Endothelial cell of umbilical vein (primary cell): ENCODE results near the gene CAT. TPM values are rescaled to one million over a fixed set of nuclear protein-coding genes. Genes with fewer than 3 reads are reported as not detected.

Source experiments
- BruUV-seq: library from RNA; stranded (reverse); fragments of 400-500 nt; replicated peaks from 2 replicates; lab custom pipeline; 2021; lab: Mats Ljungman, UMichigan
- CTCF ChIA-PET: fragments of 300-600, 350-600 bp; sonication (Branson Sonifier 250); formaldehyde crosslinking; loops from one replicate; lab custom pipeline; 2021; ENCODE audit warnings: antibody characterized with exemption, inconsistent platforms; lab: Charles Lee
- POLR2A ChIA-PET: fragments of 300-600, 350-600 bp; sonication (Branson Sonifier 250); formaldehyde crosslinking; loops from one replicate; lab custom pipeline; 2021; ENCODE audit warnings: antibody characterized with exemption, inconsistent platforms; lab: Charles Lee
- DNase-seq: peaks from one replicate; pipeline ENCODE4 v3.0.0-alpha.2; 2011; ENCODE audit warnings: low read depth, low spot score
- FAIRE-seq: peaks from 2 replicates; lab custom pipeline; 2011; peaks lifted over from hg19 to GRCh38; lab: Jason Lieb, UNC
- H2AFZ ChIP-seq: 2 replicates; pipeline ENCODE4 v1.6.0; 2012; ENCODE audit warnings: low read depth, low read length, control low read depth, inconsistent platforms
- H3K27ac ChIP-seq: 2 replicates; pipeline ENCODE4 v1.5.1; 2011; ENCODE audit warnings: low read depth, mild to moderate bottlenecking, control low read depth, low read length, moderate library complexity; ENCODE audit not compliant: insufficient read depth
- H3K27me3 ChIP-seq, 2 experiments: 2 replicates each; pipeline versions ENCODE4 v1.6.0 to v1.6.1; 2011; ENCODE audit warnings: low read length in 2 of 2, mixed read lengths in 1 of 2; ENCODE audit not compliant: control insufficient read depth in 2 of 2, insufficient read depth in 2 of 2
- H3K36me3 ChIP-seq, 2 experiments: 2 replicates in 1 of 2; 3 replicates in 1 of 2; pipeline ENCODE4 v1.5.1; 2011; ENCODE audit warnings: low read length in 2 of 2, mild to moderate bottlenecking in 1 of 2, moderate library complexity in 1 of 2; ENCODE audit not compliant: control insufficient read depth in 2 of 2, insufficient read depth in 2 of 2; ENCODE audit errors: extremely low read depth in 1 of 2
- H3K4me1 ChIP-seq: 3 replicates; pipeline ENCODE4 v1.5.1; 2011; ENCODE audit warnings: mild to moderate bottlenecking, low read length; ENCODE audit not compliant: control insufficient read depth, insufficient read depth; ENCODE audit errors: extremely low read depth
- H3K4me2 ChIP-seq: 2 replicates; pipeline ENCODE4 v1.6.1; 2011; ENCODE audit warnings: low read length, control low read depth, mixed read lengths; ENCODE audit not compliant: insufficient read depth
- H3K4me3 ChIP-seq, 3 experiments: fragments of 200-600 bp in 1 of 3; sonication (generic), shearing (Covaris generic) in 1 of 3; replicated peaks in 1 of 3; 2 replicates each; pipeline ENCODE4 v1.5.1; 2011 to 2016; ENCODE audit warnings: control low read depth in 3 of 3, low read length in 3 of 3, mild to moderate bottlenecking in 2 of 3, inconsistent platforms in 1 of 3, low read depth in 1 of 3, moderate library complexity in 1 of 3; ENCODE audit not compliant: insufficient read depth in 1 of 3
- H3K79me2 ChIP-seq: 2 replicates; pipeline ENCODE4 v1.6.0; 2012; ENCODE audit warnings: low read length, inconsistent platforms; ENCODE audit not compliant: control insufficient read depth, insufficient read depth
- H3K9ac ChIP-seq: replicated peaks from 2 replicates; pipeline ENCODE3; 2011; ENCODE audit warnings: low read length, control low read depth; ENCODE audit not compliant: insufficient read depth; ENCODE audit errors: extremely low read depth
- H3K9me1 ChIP-seq: replicated peaks from 3 replicates; pipeline ENCODE4 v1.6.0; 2011; ENCODE audit warnings: mild to moderate bottlenecking, low read length; ENCODE audit not compliant: control insufficient read depth, insufficient read depth; ENCODE audit errors: extremely low read depth
- H3K9me3 ChIP-seq: replicated peaks from 2 replicates; pipeline ENCODE4 v1.5.1; 2012; ENCODE audit warnings: low read length, inconsistent platforms; ENCODE audit not compliant: control insufficient read depth, insufficient read depth
- H4K20me1 ChIP-seq: replicated peaks from 2 replicates; pipeline ENCODE3; 2011; ENCODE audit warnings: mild to moderate bottlenecking, low read length; ENCODE audit not compliant: control insufficient read depth, insufficient read depth; ENCODE audit errors: extremely low read depth
- EZH2 ChIP-seq: IDR thresholded peaks from 2 replicates; pipeline ENCODE4 v1.6.1; 2012; ENCODE audit warnings: borderline replicate concordance, low read depth, mild to moderate bottlenecking, moderate library complexity, low read length, inconsistent platforms; ENCODE audit not compliant: severe bottlenecking
- FOS ChIP-seq: IDR thresholded peaks from 2 replicates; pipeline ENCODE4 v1.6.1; 2011; ENCODE audit warnings: mild to moderate bottlenecking, low read length, moderate library complexity, borderline replicate concordance; ENCODE audit not compliant: insufficient read depth
- GATA2 ChIP-seq: IDR thresholded peaks from 2 replicates; pipeline ENCODE4 v1.7.0; 2011; ENCODE audit warnings: low read depth, mild to moderate bottlenecking, moderate library complexity, mixed read lengths, low read length; ENCODE audit not compliant: insufficient read length, insufficient read depth
- JUN ChIP-seq: IDR thresholded peaks from 2 replicates; pipeline ENCODE4 v1.6.1; 2011; ENCODE audit warnings: borderline replicate concordance, low read depth; ENCODE audit not compliant: insufficient read length, insufficient read depth
- MYC ChIP-seq: IDR thresholded peaks from one replicate; pipeline ENCODE4 v1.6.1; 2011; ENCODE audit warnings: mild to moderate bottlenecking, low read depth, low read length
- POLR2A ChIP-seq: IDR thresholded peaks from 2 replicates; pipeline ENCODE4 v1.6.1; 2012; ENCODE audit warnings: low read depth, mild to moderate bottlenecking, control low read depth, low read length
- POLR2AphosphoS5 ChIP-seq: IDR thresholded peaks from 2 replicates; pipeline ENCODE4 v1.6.1; 2012; ENCODE audit warnings: low read depth, mild to moderate bottlenecking, control low read depth, low read length, moderate library complexity; ENCODE audit not compliant: insufficient read depth
- dilution Hi-C: fragments of 300-500 bp; cut with MboI; formaldehyde crosslinking; loops from one replicate; pipeline ENCODE4 v1.15.0; 2019; ENCODE audit warnings: low sequenced_read_pairs; ENCODE audit not compliant: extremely low pct_ligation_motif_present
- intact Hi-C: fragments of 100-400 bp; cut with micrococcal nuclease; formaldehyde crosslinking; loops from one replicate; pipeline ENCODE4 v1.10.0; 2022
- polyA plus RNA-seq, 4 experiments: library from polyadenylated mRNA; depleted of rRNA in 3 of 4; stranded (reverse) in 3 of 4; unstranded in 1 of 4; fragments of >200 nt; gene quantifications; 2 replicates each; pipeline versions ENCODE4 v1.2.1 to v1.2.3, GENCODE V29; 2011 to 2012; ENCODE audit warnings: missing spikeins in 1 of 4
- total RNA-seq: library from RNA; stranded (reverse); gene quantifications from 2 replicates; pipeline ENCODE4 v1.2.3, GENCODE V29; 2021
- TF ChIP-seq, protein P1 (sequence below): IDR thresholded peaks from 2 replicates; pipeline ENCODE4 v1.6.1; 2011; ENCODE audit not compliant: insufficient read depth, insufficient read length
- TF ChIP-seq, protein P2 (sequence below), 2 donors: IDR thresholded peaks; 1 replicate in 1 of 2; 2 replicates in 1 of 2; pipeline ENCODE4 v1.5.1; 2011; ENCODE audit warnings: low read length in 2 of 2, mild to moderate bottlenecking in 2 of 2, moderate library complexity in 2 of 2, control low read depth in 1 of 2, inconsistent platforms in 1 of 2, low read depth in 1 of 2; ENCODE audit not compliant: insufficient read depth in 1 of 2; ENCODE audit errors: extremely low read depth in 1 of 2

CAT gene
- total and polyA plus RNA-seq, 2 donors (not counting 3 experiments of a cell fraction or from before 2014, with no cell fraction given): 32.7 to 50.5 TPM

DNA sequence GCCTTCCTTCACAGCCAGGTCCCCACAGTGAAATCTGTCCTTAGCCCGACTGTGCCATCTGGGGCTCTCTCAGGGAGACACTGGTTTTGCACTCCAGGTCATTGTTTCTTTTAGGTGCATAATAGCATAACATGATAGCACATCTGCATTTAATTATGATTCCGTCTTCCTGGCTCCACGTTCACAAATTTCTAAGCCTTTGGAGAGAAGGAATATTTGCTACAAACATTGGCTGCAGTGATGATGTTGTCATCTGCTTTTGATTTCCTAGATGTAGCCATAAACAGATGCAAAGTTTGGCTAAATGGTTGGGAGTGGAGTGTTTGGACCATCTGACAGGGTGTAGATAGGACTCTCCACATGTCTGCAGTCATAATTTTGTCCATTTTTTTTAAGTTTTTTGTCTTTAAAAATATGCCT, 12.0 kb upstream of the CAT start:
- Histone ChIP-seq H3K36me3 (no peaks in the 10 kb centered on the region), H4K20me1 (no peaks in the 10 kb centered on the region), H3K4me1 (no peaks in the 10 kb centered on the region), H3K27ac (no peak overlapping the region), H3K4me2 (no peak overlapping the region), H3K79me2 (no peaks in the 10 kb centered on the region), H2AFZ (no peak overlapping the region), H3K4me3 (no peak overlapping the region), H3K27me3 (peaks cover 7 to 16% of the 10 kb centered on the region in 2 experiments), H3K9me3 (no peaks in the 10 kb centered on the region), H3K9me1 (no peaks in the 10 kb centered on the region), H3K9ac (no peak overlapping the region)
- POLR2A ChIA-PET: no interaction called here
- dilution Hi-C loops (no loop called here), intact Hi-C loops (no loop called here)
- no peak for TF ChIP-seq FOS
- TF ChIP-seq JUN: no peak
- TF ChIP-seq, protein P1, sequence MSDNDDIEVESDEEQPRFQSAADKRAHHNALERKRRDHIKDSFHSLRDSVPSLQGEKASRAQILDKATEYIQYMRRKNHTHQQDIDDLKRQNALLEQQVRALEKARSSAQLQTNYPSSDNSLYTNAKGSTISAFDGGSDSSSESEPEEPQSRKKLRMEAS: no peak
- TF ChIP-seq POLR2AphosphoS5: no peak
- TF ChIP-seq, protein P2, sequence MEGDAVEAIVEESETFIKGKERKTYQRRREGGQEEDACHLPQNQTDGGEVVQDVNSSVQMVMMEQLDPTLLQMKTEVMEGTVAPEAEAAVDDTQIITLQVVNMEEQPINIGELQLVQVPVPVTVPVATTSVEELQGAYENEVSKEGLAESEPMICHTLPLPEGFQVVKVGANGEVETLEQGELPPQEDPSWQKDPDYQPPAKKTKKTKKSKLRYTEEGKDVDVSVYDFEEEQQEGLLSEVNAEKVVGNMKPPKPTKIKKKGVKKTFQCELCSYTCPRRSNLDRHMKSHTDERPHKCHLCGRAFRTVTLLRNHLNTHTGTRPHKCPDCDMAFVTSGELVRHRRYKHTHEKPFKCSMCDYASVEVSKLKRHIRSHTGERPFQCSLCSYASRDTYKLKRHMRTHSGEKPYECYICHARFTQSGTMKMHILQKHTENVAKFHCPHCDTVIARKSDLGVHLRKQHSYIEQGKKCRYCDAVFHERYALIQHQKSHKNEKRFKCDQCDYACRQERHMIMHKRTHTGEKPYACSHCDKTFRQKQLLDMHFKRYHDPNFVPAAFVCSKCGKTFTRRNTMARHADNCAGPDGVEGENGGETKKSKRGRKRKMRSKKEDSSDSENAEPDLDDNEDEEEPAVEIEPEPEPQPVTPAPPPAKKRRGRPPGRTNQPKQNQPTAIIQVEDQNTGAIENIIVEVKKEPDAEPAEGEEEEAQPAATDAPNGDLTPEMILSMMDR (IDR thresholded peaks at IDR 0.05; ENCODE audit: extremely low read depth in 1 of 2, insufficient read depth in 1 of 2, low read depth in 1 of 2, low read length in 2 of 2): no peak
- no peak for TF ChIP-seq GATA2
- no peak for TF ChIP-seq EZH2
- TF ChIP-seq POLR2A: no peak
- TF ChIP-seq MYC: no peak
- BruUV-seq: no TSS peak
- FAIRE-seq (no peak), DNase-seq (no peak)
- CTCF ChIA-PET: no interaction called here
